Adrenal gland (tissue), 5 donors: ENCODE measurements around the gene PRDM8.

Experiments used
- POLR2A ChIP-seq, 2 donors: fragments of 450-650 bp; IDR thresholded peaks; one replicate each; pipeline ENCODE4 v1.6.1; 2017; ENCODE audit warnings: antibody characterized with exemption in 2 of 2, mild to moderate bottlenecking in 2 of 2, moderate library complexity in 1 of 2
- TF ChIP-seq, protein P1 (sequence below), 6 experiments: fragments of 450-650 bp in 4 of 6; fragments of 200-600 bp in 2 of 6; sonication (generic) in 1 of 6; IDR thresholded peaks; 1 replicate in 5 of 6; 2 replicates in 1 of 6; pipeline versions ENCODE4 v1.5.1 to v1.8.0; 2016 to 2021; ENCODE audit warnings: antibody characterized with exemption in 6 of 6, mild to moderate bottlenecking in 2 of 6, moderate library complexity in 1 of 6
- donor health status: DM: no; HTN: no; CAD: no.

DNA sequence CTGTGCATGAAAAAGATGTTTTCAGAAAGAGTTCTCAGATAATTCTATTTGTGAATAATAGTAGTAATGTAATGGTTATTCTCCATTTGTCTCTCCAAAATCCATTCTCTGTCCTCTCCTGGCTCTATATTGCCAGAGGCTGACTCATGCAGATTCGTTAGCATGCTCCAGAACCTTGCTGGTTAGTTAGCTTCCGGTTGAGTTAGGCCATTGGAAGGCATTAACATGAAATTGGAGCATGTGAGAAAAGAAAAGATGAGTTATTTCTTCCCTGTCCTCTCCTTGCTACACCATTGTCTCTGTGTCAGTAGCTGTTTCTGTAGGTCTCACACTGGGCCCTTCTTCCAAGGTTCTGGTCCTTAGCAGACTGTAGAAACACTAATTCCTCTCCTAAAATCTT is 23.5 kb upstream of the PRDM8 start:
- TF ChIP-seq, protein P1, sequence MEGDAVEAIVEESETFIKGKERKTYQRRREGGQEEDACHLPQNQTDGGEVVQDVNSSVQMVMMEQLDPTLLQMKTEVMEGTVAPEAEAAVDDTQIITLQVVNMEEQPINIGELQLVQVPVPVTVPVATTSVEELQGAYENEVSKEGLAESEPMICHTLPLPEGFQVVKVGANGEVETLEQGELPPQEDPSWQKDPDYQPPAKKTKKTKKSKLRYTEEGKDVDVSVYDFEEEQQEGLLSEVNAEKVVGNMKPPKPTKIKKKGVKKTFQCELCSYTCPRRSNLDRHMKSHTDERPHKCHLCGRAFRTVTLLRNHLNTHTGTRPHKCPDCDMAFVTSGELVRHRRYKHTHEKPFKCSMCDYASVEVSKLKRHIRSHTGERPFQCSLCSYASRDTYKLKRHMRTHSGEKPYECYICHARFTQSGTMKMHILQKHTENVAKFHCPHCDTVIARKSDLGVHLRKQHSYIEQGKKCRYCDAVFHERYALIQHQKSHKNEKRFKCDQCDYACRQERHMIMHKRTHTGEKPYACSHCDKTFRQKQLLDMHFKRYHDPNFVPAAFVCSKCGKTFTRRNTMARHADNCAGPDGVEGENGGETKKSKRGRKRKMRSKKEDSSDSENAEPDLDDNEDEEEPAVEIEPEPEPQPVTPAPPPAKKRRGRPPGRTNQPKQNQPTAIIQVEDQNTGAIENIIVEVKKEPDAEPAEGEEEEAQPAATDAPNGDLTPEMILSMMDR (IDR thresholded peaks at IDR 0.05) = no peak
- no peak for TF ChIP-seq POLR2A (IDR thresholded peaks at IDR 0.05)
